ENCODE results near the gene PRPF39. TPM values are rescaled to one million over a fixed set of nuclear protein-coding genes. Genes with fewer than 3 reads are reported as not detected.

PRPF39 gene
- 16.0 and 18.0 TPM in 2 replicates for polyA plus RNA-seq

DNA sequence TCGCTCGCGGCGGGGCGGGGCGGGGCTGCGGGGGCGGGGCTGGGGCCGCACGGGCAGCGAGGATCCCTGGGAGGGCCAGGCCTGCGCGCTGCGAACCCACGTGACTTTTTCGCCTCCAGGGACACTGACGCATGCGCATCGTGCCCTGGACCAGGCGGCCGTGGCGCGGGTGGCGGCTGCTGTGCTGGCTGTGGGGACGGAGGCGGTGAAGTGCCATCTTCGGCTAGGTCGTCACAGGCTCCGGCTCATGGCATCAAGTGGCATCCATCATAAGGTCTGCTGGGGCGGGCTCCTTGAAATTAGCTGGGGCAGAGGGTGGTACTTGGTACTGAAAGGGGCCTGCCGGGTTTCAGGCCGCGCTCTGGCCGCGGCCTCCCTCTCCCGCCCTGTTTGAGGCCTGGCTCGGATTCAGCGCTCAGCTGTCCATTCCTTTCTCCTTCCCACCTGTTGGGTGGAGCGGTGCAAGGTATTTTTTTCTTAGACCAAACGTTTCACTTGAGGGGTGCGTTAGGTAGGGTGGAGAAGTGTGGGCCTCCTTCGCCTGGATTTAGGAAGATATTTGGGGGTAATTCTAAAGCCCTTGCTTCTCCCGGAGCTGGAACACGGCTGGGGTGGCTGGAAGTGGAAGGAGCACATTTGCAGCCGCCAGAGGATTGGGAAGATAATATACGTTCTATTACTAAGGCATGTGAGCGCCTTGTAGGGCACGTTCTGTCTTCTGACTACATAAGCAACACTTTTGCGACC is at the start of gene PRPF39:
Gene PRPF39 (plus strand): TSS at position 141 of the 747 bp plus-strand sequence. CDS start 11,124 bp downstream, outside the sequence.

GRCh38 chr14:45134051-45134958 is 50.4 kb downstream of the PRPF39 start, which contains the start of gene FKBP3:
FKBP3 (minus strand) TSS chr14:45134481; CDS start chr14:45134456, 25 bp downstream.

DNA sequence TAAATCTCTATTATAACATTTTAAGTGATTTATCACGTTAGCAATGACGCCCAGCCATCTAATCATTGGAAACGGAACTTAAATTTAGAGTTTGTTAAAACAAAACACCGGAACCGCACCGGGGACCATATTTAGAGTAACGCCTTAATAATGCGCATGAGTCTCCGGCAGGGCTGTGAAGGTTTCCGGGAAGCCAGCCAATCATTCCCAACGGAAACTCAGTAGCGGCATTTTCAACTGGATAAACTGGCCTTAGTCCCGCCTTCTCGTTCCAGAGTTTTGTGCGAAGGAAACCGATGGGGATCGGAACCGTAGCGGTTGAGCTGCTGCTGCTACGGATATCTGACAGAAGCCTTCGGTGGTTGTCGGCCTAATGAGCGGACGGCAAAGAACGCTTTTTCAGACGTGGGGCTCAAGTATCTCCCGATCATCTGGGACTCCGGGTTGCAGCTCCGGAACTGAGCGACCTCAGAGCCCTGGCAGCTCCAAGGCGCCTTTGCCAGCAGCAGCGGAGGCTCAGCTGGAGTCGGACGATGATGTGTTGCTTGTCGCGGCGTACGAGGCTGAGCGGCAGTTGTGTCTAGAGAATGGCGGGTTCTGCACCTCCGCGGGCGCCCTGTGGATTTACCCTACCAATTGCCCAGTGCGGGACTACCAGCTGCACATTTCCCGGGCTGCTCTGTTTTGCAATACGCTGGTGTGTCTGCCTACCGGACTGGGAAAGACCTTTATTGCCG is 51.9 kb downstream of the PRPF39 start, which contains the start of gene FANCM:
Gene FANCM (plus strand): TSS at position 272 of the 737 bp plus-strand sequence. CDS start 102 bp downstream, at position 374.

Other genes with a start within 250 kb of the PRPF39 start
- 24.1 and 36.5 TPM in 2 replicates for gene KLHL28, start 122.2 kb upstream of the PRPF39 start, polyA plus RNA-seq
- gene TOGARAM1, start 121.9 kb upstream of the PRPF39 start, polyA plus RNA-seq: 28.0 and 32.6 TPM in 2 replicates
- 370 and 383 TPM in 2 replicates for gene FKBP3, start 50.4 kb downstream of the PRPF39 start, polyA plus RNA-seq
- gene FANCM, start 51.8 kb downstream of the PRPF39 start, polyA plus RNA-seq: 7.9 and 15.7 TPM in 2 replicates
- 4.5 and 8.4 TPM in 2 replicates for gene MIS18BP1, start 169.1 kb downstream of the PRPF39 start, polyA plus RNA-seq